ENCODE results near the gene MIA3. TPM values are rescaled to one million over a fixed set of nuclear protein-coding genes. Genes with fewer than 3 reads are reported as not detected.
A peak's percentile ranks its signal among the peaks of the same experiment; 100 is the strongest.
"Not testable (repeated sequence)": the region's sequence is repeated elsewhere in the genome, so short reads cannot be mapped to it uniquely, and the experiment has no call there.

MIA3 gene
- total and polyA plus RNA-seq, 2 donors (not counting 1 experiment from before 2014, with no cell fraction given) = 34.3 to 68.0 TPM

DNA sequence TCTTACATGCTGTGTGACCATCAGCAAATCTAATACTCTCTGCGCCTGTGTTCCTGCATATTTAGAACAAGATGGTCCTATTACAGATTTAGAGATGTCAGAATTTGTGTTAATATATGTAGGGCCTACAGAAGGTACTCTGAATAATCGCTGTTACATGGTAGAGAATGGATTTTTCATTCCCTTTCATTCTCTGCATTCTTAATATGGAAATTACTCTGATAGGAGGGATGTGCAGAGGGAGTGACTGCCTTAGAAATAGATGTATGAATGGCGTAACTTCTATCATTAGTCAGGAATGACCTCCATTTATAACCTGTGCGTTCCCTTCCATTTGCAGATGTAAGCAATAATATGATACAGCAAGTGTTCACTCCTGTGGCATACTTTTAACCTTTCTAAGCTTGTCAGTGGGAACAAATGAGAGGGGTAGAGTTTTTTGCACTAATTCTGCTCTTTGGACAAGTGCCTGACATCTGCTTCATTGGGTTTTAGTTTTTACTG, 45.6 kb downstream of the MIA3 start:
- Histone ChIP-seq H3K9ac (ENCODE audit: insufficient read depth, low read length) (no peak overlapping the region), H3K9me3 (ENCODE audit: control insufficient read depth, insufficient read depth, low read depth, low read length) (no peaks in the 10 kb centered on the region), H3K36me3 (ENCODE audit: control insufficient read depth, insufficient read depth, low read length) (peaks cover 12% of the 10 kb centered on the region), H4K20me1 (ENCODE audit: control insufficient read depth, extremely low read depth, insufficient read depth, low read length) (no peaks in the 10 kb centered on the region), H3K4me1 (ENCODE audit: control insufficient read depth, extremely low read depth, insufficient read depth, low read length) (peaks cover 6% of the 10 kb centered on the region), H3K4me2 (ENCODE audit: extremely low read depth, insufficient read depth, low read length) (no peak overlapping the region), H2AFZ (ENCODE audit: low read length) (no peak overlapping the region), H3K27ac (ENCODE audit: insufficient read depth, low read length) (no peak overlapping the region), H3K27me3 (ENCODE audit: control insufficient read depth, insufficient read depth, low read length) (no peaks in the 10 kb centered on the region), H3K4me3 (replicated peaks in 1 of 4; ENCODE audit: control extremely low read depth in 1 of 4, insufficient read depth in 1 of 4, low read depth in 3 of 4, low read length in 4 of 4) (no peak overlapping the region), H3K79me2 (ENCODE audit: control insufficient read depth, insufficient read depth, low read length) (no peaks in the 10 kb centered on the region)
- TF ChIP-seq EZH2 (IDR thresholded peaks at IDR 0.05; ENCODE audit: low read length, missing control alignments) = no peak
- TF ChIP-seq, protein P1, sequence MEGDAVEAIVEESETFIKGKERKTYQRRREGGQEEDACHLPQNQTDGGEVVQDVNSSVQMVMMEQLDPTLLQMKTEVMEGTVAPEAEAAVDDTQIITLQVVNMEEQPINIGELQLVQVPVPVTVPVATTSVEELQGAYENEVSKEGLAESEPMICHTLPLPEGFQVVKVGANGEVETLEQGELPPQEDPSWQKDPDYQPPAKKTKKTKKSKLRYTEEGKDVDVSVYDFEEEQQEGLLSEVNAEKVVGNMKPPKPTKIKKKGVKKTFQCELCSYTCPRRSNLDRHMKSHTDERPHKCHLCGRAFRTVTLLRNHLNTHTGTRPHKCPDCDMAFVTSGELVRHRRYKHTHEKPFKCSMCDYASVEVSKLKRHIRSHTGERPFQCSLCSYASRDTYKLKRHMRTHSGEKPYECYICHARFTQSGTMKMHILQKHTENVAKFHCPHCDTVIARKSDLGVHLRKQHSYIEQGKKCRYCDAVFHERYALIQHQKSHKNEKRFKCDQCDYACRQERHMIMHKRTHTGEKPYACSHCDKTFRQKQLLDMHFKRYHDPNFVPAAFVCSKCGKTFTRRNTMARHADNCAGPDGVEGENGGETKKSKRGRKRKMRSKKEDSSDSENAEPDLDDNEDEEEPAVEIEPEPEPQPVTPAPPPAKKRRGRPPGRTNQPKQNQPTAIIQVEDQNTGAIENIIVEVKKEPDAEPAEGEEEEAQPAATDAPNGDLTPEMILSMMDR (conservative IDR thresholded peaks at IDR 0.05 in 1 of 2, IDR thresholded peaks at IDR 0.05 in 1 of 2; ENCODE audit: low read depth in 1 of 2, low read length in 2 of 2) = no peak
- no peak for DNase-seq (ENCODE audit: low read depth in 2 of 2)

DNA sequence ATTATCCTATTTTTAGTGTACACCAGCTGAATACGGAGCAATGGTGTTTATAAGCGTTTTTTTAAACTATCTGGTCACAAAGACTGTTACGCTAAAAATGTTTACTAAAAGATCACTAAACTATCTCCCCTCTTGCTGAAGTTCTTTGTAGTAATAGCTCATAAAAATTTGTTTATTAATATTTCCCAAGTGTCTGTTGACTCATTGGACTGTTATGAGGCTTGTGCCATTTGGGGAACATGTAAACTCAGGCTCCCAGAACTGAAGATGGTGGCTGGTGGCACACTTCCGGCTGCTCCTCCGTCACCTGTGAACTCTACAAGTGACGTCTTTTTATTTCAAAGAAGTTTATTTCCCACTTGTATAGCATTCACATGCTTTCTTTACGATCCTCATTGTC, 48.1 kb downstream of the MIA3 start:
- Histone ChIP-seq H3K9me3 (ENCODE audit: control insufficient read depth, insufficient read depth, low read depth, low read length) (no peaks in the 10 kb centered on the region), H3K27ac (ENCODE audit: insufficient read depth, low read length) (no peak overlapping the region), H3K9ac (ENCODE audit: insufficient read depth, low read length) (no peak overlapping the region), H3K4me1 (ENCODE audit: control insufficient read depth, extremely low read depth, insufficient read depth, low read length) (peaks cover 6% of the 10 kb centered on the region), H3K4me3 (replicated peaks in 1 of 4; ENCODE audit: control extremely low read depth in 1 of 4, insufficient read depth in 1 of 4, low read depth in 3 of 4, low read length in 4 of 4) (no peak overlapping the region), H3K4me2 (ENCODE audit: extremely low read depth, insufficient read depth, low read length) (no peak overlapping the region), H2AFZ (ENCODE audit: low read length) (no peak overlapping the region), H3K27me3 (ENCODE audit: control insufficient read depth, insufficient read depth, low read length) (no peaks in the 10 kb centered on the region), H3K79me2 (ENCODE audit: control insufficient read depth, insufficient read depth, low read length) (no peaks in the 10 kb centered on the region), H4K20me1 (ENCODE audit: control insufficient read depth, extremely low read depth, insufficient read depth, low read length) (no peaks in the 10 kb centered on the region), H3K36me3 (ENCODE audit: control insufficient read depth, insufficient read depth, low read length) (peaks cover 8% of the 10 kb centered on the region)
- TF ChIP-seq, protein P1 (conservative IDR thresholded peaks at IDR 0.05 in 1 of 2, IDR thresholded peaks at IDR 0.05 in 1 of 2; ENCODE audit: low read depth in 1 of 2, low read length in 2 of 2) = no peak
- TF ChIP-seq EZH2 (IDR thresholded peaks at IDR 0.05; ENCODE audit: low read length, missing control alignments) = no peak
- peak in 1 of 2 donors; percentile 73 for DNase-seq (ENCODE audit: low read depth in 2 of 2)

GRCh38 chr1:222668184-222668583, 50.3 kb downstream of the MIA3 start:
- not testable (repeated sequence) for H4K20me1 ChIP-seq (ENCODE audit: control insufficient read depth, extremely low read depth, insufficient read depth, low read length); H3K27ac ChIP-seq (ENCODE audit: insufficient read depth, low read length); H3K9ac ChIP-seq (ENCODE audit: insufficient read depth, low read length); H3K4me2 ChIP-seq (ENCODE audit: extremely low read depth, insufficient read depth, low read length); DNase-seq (ENCODE audit: low read depth in 2 of 2); H3K9me3 ChIP-seq (ENCODE audit: control insufficient read depth, insufficient read depth, low read depth, low read length); H2AFZ ChIP-seq (ENCODE audit: low read length); H3K36me3 ChIP-seq (ENCODE audit: control insufficient read depth, insufficient read depth, low read length); H3K79me2 ChIP-seq (ENCODE audit: control insufficient read depth, insufficient read depth, low read length); H3K4me1 ChIP-seq (ENCODE audit: control insufficient read depth, extremely low read depth, insufficient read depth, low read length); H3K27me3 ChIP-seq (ENCODE audit: control insufficient read depth, insufficient read depth, low read length); H3K4me3 ChIP-seq (replicated peaks in 1 of 4; ENCODE audit: control extremely low read depth in 1 of 4, insufficient read depth in 1 of 4, low read depth in 3 of 4, low read length in 4 of 4)

GRCh38 chr1:222669107-222669506, 51.2 kb downstream of the MIA3 start:
- DNase-seq (ENCODE audit: low read depth in 2 of 2); H3K36me3 ChIP-seq (ENCODE audit: control insufficient read depth, insufficient read depth, low read length): not testable (repeated sequence)

More at GRCh38 chr1:222669107-222669506, 51.2 kb downstream of the MIA3 start:
- not testable (repeated sequence) for H3K4me3 ChIP-seq (replicated peaks in 1 of 4; ENCODE audit: control extremely low read depth in 1 of 4, insufficient read depth in 1 of 4, low read depth in 3 of 4, low read length in 4 of 4); H2AFZ ChIP-seq (ENCODE audit: low read length); H3K9ac ChIP-seq (ENCODE audit: insufficient read depth, low read length); H3K27ac ChIP-seq (ENCODE audit: insufficient read depth, low read length); H3K79me2 ChIP-seq (ENCODE audit: control insufficient read depth, insufficient read depth, low read length); H3K4me2 ChIP-seq (ENCODE audit: extremely low read depth, insufficient read depth, low read length); H3K4me1 ChIP-seq (ENCODE audit: control insufficient read depth, extremely low read depth, insufficient read depth, low read length); H3K27me3 ChIP-seq (ENCODE audit: control insufficient read depth, insufficient read depth, low read length); H4K20me1 ChIP-seq (ENCODE audit: control insufficient read depth, extremely low read depth, insufficient read depth, low read length); H3K9me3 ChIP-seq (ENCODE audit: control insufficient read depth, insufficient read depth, low read depth, low read length)

Measured in fibroblast of lung (primary cell).